ENCODE results near the gene PBX2.

Gene PBX2

DNA sequence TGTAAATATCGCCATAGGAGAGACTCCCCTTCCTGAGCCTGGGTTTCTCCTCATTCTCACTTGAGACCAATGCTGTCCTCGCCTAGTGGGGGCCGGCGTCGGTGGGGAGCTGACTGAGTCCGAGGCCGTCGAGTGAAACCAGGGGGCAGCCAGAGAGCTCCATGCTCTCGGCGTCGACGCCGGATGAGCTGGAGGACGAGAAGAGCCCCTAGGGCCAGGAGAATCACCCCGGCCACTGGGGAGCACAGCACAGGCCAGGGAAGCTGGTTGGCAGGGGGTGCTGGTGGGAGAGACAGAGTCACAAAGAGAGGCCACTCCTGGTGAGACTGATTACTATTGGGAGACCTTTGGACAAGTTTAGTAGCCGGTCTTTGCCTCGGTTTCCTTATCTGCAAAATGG lies 8.9 kb upstream of the PBX2 start:
- H3K9ac ChIP-seq (ENCODE audit: low read length) = no peak overlapping the region
- H3K4me2 ChIP-seq (ENCODE audit: low read depth, low read length) = no peak overlapping the region
- H2AFZ ChIP-seq (ENCODE audit: low read length) = no peak overlapping the region
- H3K27ac ChIP-seq (ENCODE audit: low read length) = no peak overlapping the region
- H3K27me3 ChIP-seq (replicated peaks; ENCODE audit: insufficient read depth, low read length) = peaks cover 24% of the 10 kb centered on the region
- H4K20me1 ChIP-seq (ENCODE audit: insufficient read depth, low read length) = no peaks in the 10 kb centered on the region
- no peak overlapping the region for H3K4me3 ChIP-seq (ENCODE audit: low read length)
- no peaks in the 10 kb centered on the region for H3K36me3 ChIP-seq (replicated peaks; ENCODE audit: insufficient read depth, low read length)
- H3K9me2 ChIP-seq (replicated peaks; ENCODE audit: insufficient read depth, low read length) = no peaks in the 10 kb centered on the region
- peaks cover 9% of the 10 kb centered on the region for H3K4me1 ChIP-seq (ENCODE audit: low read length)
- TF ChIP-seq, protein P1, sequence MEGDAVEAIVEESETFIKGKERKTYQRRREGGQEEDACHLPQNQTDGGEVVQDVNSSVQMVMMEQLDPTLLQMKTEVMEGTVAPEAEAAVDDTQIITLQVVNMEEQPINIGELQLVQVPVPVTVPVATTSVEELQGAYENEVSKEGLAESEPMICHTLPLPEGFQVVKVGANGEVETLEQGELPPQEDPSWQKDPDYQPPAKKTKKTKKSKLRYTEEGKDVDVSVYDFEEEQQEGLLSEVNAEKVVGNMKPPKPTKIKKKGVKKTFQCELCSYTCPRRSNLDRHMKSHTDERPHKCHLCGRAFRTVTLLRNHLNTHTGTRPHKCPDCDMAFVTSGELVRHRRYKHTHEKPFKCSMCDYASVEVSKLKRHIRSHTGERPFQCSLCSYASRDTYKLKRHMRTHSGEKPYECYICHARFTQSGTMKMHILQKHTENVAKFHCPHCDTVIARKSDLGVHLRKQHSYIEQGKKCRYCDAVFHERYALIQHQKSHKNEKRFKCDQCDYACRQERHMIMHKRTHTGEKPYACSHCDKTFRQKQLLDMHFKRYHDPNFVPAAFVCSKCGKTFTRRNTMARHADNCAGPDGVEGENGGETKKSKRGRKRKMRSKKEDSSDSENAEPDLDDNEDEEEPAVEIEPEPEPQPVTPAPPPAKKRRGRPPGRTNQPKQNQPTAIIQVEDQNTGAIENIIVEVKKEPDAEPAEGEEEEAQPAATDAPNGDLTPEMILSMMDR (IDR thresholded peaks at IDR 0.05; ENCODE audit: low read length) = no peak
- no peak for TF ChIP-seq EZH2 (optimal IDR thresholded peaks at IDR 0.05; ENCODE audit: low read depth, low read length)
- no peak for TF ChIP-seq EZH2phosphoT487 (IDR thresholded peaks at IDR 0.05; ENCODE audit: low read length)
- H3K9me3 ChIP-seq (replicated peaks; ENCODE audit: insufficient read depth, low read length) = no peaks in the 10 kb centered on the region
- no peaks in the 10 kb centered on the region for H3K79me2 ChIP-seq (ENCODE audit: low read length)
- no peak for DNase-seq
- H3F3A ChIP-seq (ENCODE audit: insufficient read depth, low read length) = peaks cover 10% of the 10 kb centered on the region; the same call in 1 of the 2 replicates

DNA sequence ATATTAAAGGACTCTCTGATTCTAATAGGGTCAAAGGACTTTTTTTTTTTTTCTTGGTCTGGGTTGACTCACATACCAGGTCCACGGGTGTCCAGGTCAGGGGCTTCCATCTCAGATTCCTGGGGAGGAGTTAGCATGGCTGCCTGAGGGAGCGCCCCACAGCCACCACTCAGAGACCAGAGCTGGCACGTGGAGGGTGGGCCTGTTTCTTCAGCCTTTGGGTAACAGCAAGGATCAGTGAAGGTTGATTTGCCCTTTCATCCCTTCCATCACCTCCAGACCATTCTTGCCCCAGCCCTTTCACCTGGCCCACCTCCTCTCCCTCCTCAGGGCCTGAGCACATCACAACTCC lies 8.3 kb upstream of the PBX2 start:
- H3K4me2 ChIP-seq (ENCODE audit: low read depth, low read length) = no peak overlapping the region
- DNase-seq = no peak
- H3K79me2 ChIP-seq (ENCODE audit: low read length) = no peaks in the 10 kb centered on the region
- H2AFZ ChIP-seq (ENCODE audit: low read length) = no peak overlapping the region
- no peaks in the 10 kb centered on the region for H3K36me3 ChIP-seq (replicated peaks; ENCODE audit: insufficient read depth, low read length)
- H3K9ac ChIP-seq (ENCODE audit: low read length) = no peak overlapping the region
- H3K9me3 ChIP-seq (replicated peaks; ENCODE audit: insufficient read depth, low read length) = no peaks in the 10 kb centered on the region
- H3K9me2 ChIP-seq (replicated peaks; ENCODE audit: insufficient read depth, low read length) = no peaks in the 10 kb centered on the region
- no peak overlapping the region for H3K27ac ChIP-seq (ENCODE audit: low read length)
- H3F3A ChIP-seq (ENCODE audit: insufficient read depth, low read length) = peaks cover 15% of the 10 kb centered on the region; the same call in 1 of the 2 replicates
- H3K4me1 ChIP-seq (ENCODE audit: low read length) = peaks cover 13% of the 10 kb centered on the region
- no peak overlapping the region for H3K4me3 ChIP-seq (ENCODE audit: low read length)
- H3K27me3 ChIP-seq (replicated peaks; ENCODE audit: insufficient read depth, low read length) = peaks cover 21% of the 10 kb centered on the region
- no peaks in the 10 kb centered on the region for H4K20me1 ChIP-seq (ENCODE audit: insufficient read depth, low read length)
- TF ChIP-seq EZH2 (optimal IDR thresholded peaks at IDR 0.05; ENCODE audit: low read depth, low read length) = no peak
- TF ChIP-seq, protein P1 (IDR thresholded peaks at IDR 0.05; ENCODE audit: low read length) = no peak
- TF ChIP-seq EZH2phosphoT487 (IDR thresholded peaks at IDR 0.05; ENCODE audit: low read length) = no peak

DNA sequence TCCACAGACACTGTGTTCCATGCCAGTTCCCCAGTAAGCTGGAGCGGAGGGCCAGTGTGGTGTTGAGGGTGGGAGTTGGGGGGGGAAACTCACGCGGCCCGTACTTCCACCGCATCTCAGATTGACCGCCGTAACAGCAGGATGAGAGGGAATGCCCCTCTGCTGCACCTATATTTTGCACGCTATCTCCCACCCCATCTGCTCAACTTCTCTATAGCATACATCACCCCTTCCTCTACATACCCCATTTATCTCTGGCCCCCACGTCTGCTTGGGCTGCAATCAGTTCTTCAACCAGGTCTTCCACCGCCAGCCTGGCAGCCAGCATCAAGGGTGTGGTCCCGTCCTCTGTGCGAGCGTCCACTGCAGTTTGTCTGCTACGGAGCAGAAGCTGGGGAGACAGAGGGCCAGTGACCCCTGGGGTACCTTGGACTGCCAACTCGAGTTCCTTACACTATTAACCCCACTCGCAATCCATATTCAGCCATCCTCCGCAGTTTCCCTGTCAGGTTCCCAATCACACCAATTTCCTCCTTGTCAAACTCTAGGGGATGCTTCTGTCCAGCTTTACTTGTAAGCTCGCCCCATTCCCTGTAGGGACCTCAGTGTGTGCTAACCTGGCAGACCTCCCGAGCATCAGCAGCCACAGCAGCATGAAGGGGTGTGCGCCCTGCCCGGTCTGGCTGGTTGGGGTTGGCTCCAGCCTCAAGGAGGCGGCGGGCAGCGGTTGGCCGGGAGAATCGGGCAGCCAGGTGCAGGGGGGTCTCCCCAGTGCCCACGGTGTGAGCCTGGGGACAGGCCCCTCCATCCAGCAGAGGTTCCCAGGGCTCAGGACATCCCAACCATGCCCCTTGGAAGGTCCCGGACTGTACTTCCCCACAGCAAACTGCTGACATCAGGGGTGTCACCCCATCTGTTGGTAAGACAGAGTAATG lies 6.9 kb upstream of the PBX2 start:
- Histone ChIP-seq H2AFZ (ENCODE audit: low read length) (peak overlapping the region; percentile 60), H3K4me1 (ENCODE audit: low read length) (peaks cover 20% of the 10 kb centered on the region), H3K27ac (ENCODE audit: low read length) (peak overlapping the region; percentile 91; the same call in 1 of the 2 replicates), H3K36me3 (replicated peaks; ENCODE audit: insufficient read depth, low read length) (no peaks in the 10 kb centered on the region), H3K9me2 (replicated peaks; ENCODE audit: insufficient read depth, low read length) (no peaks in the 10 kb centered on the region), H3K27me3 (replicated peaks; ENCODE audit: insufficient read depth, low read length) (peaks cover 21% of the 10 kb centered on the region), H3K9ac (ENCODE audit: low read length) (peak overlapping the region; percentile 98), H3K9me3 (replicated peaks; ENCODE audit: insufficient read depth, low read length) (no peaks in the 10 kb centered on the region), H3K4me2 (ENCODE audit: low read depth, low read length) (peak overlapping the region; percentile 88), H3K79me2 (ENCODE audit: low read length) (peaks cover 7% of the 10 kb centered on the region), H4K20me1 (ENCODE audit: insufficient read depth, low read length) (no peaks in the 10 kb centered on the region), H3F3A (ENCODE audit: insufficient read depth, low read length) (peaks cover 15% of the 10 kb centered on the region; the same call in 1 of the 2 replicates), H3K4me3 (ENCODE audit: low read length) (peak overlapping the region; percentile 83)
- peak; percentile 29 for DNase-seq
- no peak for TF ChIP-seq EZH2phosphoT487 (IDR thresholded peaks at IDR 0.05; ENCODE audit: low read length)
- TF ChIP-seq, protein P1 (IDR thresholded peaks at IDR 0.05; ENCODE audit: low read length) = peak; percentile 10; the same call in 1 of the 2 replicates

All from MM.1S (cell line).